ENCODE data around the gene ATRIP. TPM values are rescaled to one million over a fixed set of nuclear protein-coding genes. Genes with fewer than 3 reads are reported as not detected.

Gene ATRIP
- total and polyA plus RNA-seq, 10 of the 15 experiments (the other 5 are each of a cell fraction or from before 2014, with no cell fraction given): 1.4 to 16.0 (median 10.1) TPM

- TF ChIP-seq BHLHE40 (IDR thresholded peaks at IDR 0.05; ENCODE audit: borderline replicate concordance in 1 of 2, low read depth in 2 of 2, low read length in 1 of 2): no peak
- no peak for TF ChIP-seq SREBF2 (IDR thresholded peaks at IDR 0.05; ENCODE audit: low read length)
- TF ChIP-seq SRF (IDR thresholded peaks at IDR 0.05; ENCODE audit: low read depth in 2 of 2, low read length in 2 of 2): no peak
- TF ChIP-seq MYB (IDR thresholded peaks at IDR 0.05; ENCODE audit: borderline replicate concordance, low read depth, low read length): no peak
- TF ChIP-seq USF1 (IDR thresholded peaks at IDR 0.05; ENCODE audit: borderline replicate concordance, extremely low read length, insufficient read depth, low read depth, low read length): no peak
- no peak for TF ChIP-seq HSF1 (IDR thresholded peaks at IDR 0.05; ENCODE audit: low read depth, low read length)
- 90% methylated on average over 7 of the region's 7 CpGs for WGBS (ENCODE audit: insufficient coverage, insufficient replicate concordance, low lambda C conversion rate, missing lambda C conversion rate)
- Histone ChIP-seq H3K9me3 (replicated peaks; ENCODE audit: control insufficient read depth, insufficient read depth, low read length) (no peaks in the 10 kb centered on the region), H4K20me1 (ENCODE audit: control insufficient read depth, insufficient read depth) (no peaks in the 10 kb centered on the region), H3K36me3 (ENCODE audit: control insufficient read depth in 2 of 2, insufficient read depth in 2 of 2, low read length in 1 of 2) (peaks cover 2 to 14% of the 10 kb centered on the region in 2 experiments; a peak in 2 of 4 replicates), H3K79me2 (ENCODE audit: control insufficient read depth, insufficient read depth, low read length) (peaks cover 30% of the 10 kb centered on the region), H3K9ac (ENCODE audit: control insufficient read depth, insufficient read depth, low read length) (no peak overlapping the region), H3K4me1 (ENCODE audit: control insufficient read depth, insufficient read depth, low read length) (peaks cover 28% of the 10 kb centered on the region), H2AFZ (ENCODE audit: control insufficient read depth, low read depth, low read length) (no peak overlapping the region), H3K4me2 (ENCODE audit: control insufficient read depth, insufficient read depth) (no peak overlapping the region), H3K27ac (ENCODE audit: control insufficient read depth, insufficient read depth) (no peak overlapping the region; the same call in 1 of the 2 replicates), H3K4me3 (no peak overlapping the region), H3K27me3 (replicated peaks in 1 of 2; ENCODE audit: control insufficient read depth in 2 of 2, insufficient read depth in 2 of 2, low read length in 1 of 2) (no peaks in the 10 kb centered on the region)
- DNase-seq (ENCODE audit: low read depth, low spot score): no peak
- SMC1A ChIA-PET (ENCODE audit: uncharacterized antibody, unreplicated experiment): interaction anchor here (0.9 to 11.5 kb wide), 41 partner anchors 9 to 253 kb away, joined by 3 to 287 read pairs (median 7); partner anchors contain the start of genes ATRIP, CDC25A and ZNF589
- in situ Hi-C loops (cut with MboI): loop anchor here (5.0 kb wide), 3 partner anchors 35 to 205 kb away; no protein-coding TSS in a partner anchor
- intact Hi-C loops (cut with micrococcal nuclease; ENCODE audit: unreplicated experiment): loop anchor here (1.0 kb wide), 3 partner anchors 36 to 205 kb away; no protein-coding TSS in a partner anchor
- POLR2A ChIA-PET: interaction anchor here (1.0 to 2.4 kb wide), 6 partner anchors 10 to 197 kb away, joined by 4 to 9 read pairs (median 5); partner anchors contain the start of genes ATRIP and PFKFB4
- CTCF ChIA-PET: interaction anchor here (0.7 to 12.5 kb wide), 49 partner anchors 9 to 914 kb away, joined by 3 to 757 read pairs (median 11); partner anchors contain the start of genes ATRIP, CAMP, IP6K2 and NME6
- BruUV-seq (replicated peaks): no TSS peak
- no peak for FAIRE-seq
- RAD21 ChIA-PET (ENCODE audit: unreplicated experiment): interaction anchor here (0.7 to 4.9 kb wide), 33 partner anchors 10 to 252 kb away, joined by 3 to 259 read pairs (median 11); partner anchors contain the start of genes CDC25A, PFKFB4, SLC26A6 and ZNF589
- no peak for ATAC-seq
These were observed 9.7 kb upstream of the ATRIP start for GRCh38 chr3:48436855-48437254.

All from GM12878 (cell line).